ENCODE results near the gene CT55.
"Not testable (repeated sequence)": the region's sequence is repeated elsewhere in the genome, so short reads cannot be mapped to it uniquely, and the experiment has no call there.

DNA sequence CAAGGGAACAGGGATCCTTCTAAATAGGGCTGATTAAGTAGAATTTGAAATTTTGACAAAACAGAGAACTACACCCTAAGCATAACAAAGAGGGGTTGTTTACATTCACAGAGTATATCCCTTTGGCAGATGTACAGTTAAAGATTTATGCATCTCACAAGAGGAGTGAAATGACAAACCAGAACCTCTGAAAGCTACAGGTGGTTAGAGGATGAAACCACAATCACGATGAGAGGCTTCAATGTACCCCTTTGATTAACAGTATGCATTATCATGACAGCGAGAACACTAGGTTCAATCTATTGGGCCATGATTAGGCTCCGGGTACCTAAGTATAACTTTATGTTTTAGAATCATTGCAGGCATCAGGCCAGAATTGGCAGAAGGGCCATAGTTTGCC lies 16.5 kb downstream of the CT55 start:
- TF ChIP-seq, protein P1, sequence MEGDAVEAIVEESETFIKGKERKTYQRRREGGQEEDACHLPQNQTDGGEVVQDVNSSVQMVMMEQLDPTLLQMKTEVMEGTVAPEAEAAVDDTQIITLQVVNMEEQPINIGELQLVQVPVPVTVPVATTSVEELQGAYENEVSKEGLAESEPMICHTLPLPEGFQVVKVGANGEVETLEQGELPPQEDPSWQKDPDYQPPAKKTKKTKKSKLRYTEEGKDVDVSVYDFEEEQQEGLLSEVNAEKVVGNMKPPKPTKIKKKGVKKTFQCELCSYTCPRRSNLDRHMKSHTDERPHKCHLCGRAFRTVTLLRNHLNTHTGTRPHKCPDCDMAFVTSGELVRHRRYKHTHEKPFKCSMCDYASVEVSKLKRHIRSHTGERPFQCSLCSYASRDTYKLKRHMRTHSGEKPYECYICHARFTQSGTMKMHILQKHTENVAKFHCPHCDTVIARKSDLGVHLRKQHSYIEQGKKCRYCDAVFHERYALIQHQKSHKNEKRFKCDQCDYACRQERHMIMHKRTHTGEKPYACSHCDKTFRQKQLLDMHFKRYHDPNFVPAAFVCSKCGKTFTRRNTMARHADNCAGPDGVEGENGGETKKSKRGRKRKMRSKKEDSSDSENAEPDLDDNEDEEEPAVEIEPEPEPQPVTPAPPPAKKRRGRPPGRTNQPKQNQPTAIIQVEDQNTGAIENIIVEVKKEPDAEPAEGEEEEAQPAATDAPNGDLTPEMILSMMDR (conservative IDR thresholded peaks at IDR 0.05; ENCODE audit: low read depth, low read length) = not testable (repeated sequence)
- TF ChIP-seq EZH2 (IDR thresholded peaks at IDR 0.05; ENCODE audit: low read length, unreplicated experiment) = not testable (repeated sequence)
